Measurements from ENCODE around the gene UQCC5. TPM values are rescaled to one million over a fixed set of nuclear protein-coding genes. Genes with fewer than 3 reads are reported as not detected.

UQCC5 gene
- total RNA-seq, 1 experiment from 2014 or later: 38.6 TPM

GRCh38 chr3:52570076-52570475, 33.7 kb downstream of the UQCC5 start:
- Histone ChIP-seq H3K36me3 (ENCODE audit: control insufficient read depth, insufficient read depth, low read length) (no peaks in the 10 kb centered on the region), H3K4me3 (ENCODE audit: low read depth, low read length) (no peak overlapping the region), H3K27me3 (replicated peaks; ENCODE audit: control insufficient read depth, insufficient read depth, low read length) (no peaks in the 10 kb centered on the region), H3K4me1 (no peaks in the 10 kb centered on the region), H3K9me3 (no peaks in the 10 kb centered on the region)
- BruUV-seq (replicated peaks): no TSS peak
- Mint-ChIP-seq H3K27ac (ENCODE audit: unreplicated experiment) (no peak overlapping the region), H3K27me3 (ENCODE audit: insufficient read depth, unreplicated experiment) (no peaks in the 10 kb centered on the region), H3K4me3 (ENCODE audit: unreplicated experiment) (no peak overlapping the region), H3K9me3 (ENCODE audit: unreplicated experiment) (no peaks in the 10 kb centered on the region), H3K36me3 (ENCODE audit: insufficient read depth, unreplicated experiment) (peaks cover 45% of the 10 kb centered on the region), H3K4me1 (ENCODE audit: low read depth, unreplicated experiment) (no peaks in the 10 kb centered on the region)
- DNase-seq: no peak
- POLR2A ChIA-PET: interaction anchor here (0.6 kb wide), 1 partner anchor 34 kb away, joined by 4 read pairs; the partner anchor contains the start of gene UQCC5
- CTCF ChIA-PET: no interaction called here
- intact Hi-C loops (cut with micrococcal nuclease; ENCODE audit: unreplicated experiment): no loop called here
- no peak for TF ChIP-seq CTCF (IDR thresholded peaks at IDR 0.05; ENCODE audit: insufficient read depth in 1 of 2, low read depth in 1 of 2, low read length in 1 of 2, severe bottlenecking in 1 of 2, unreplicated experiment in 1 of 2)

- ChIA-PET POLR2A (no interaction called here), CTCF (no interaction called here)
- no peaks in the 10 kb centered on the region for H3K27me3 Mint-ChIP-seq (ENCODE audit: insufficient read depth, unreplicated experiment)
Observed at GRCh38 chr3:52572221-52572620, 35.8 kb downstream of the UQCC5 start.

GRCh38 chr3:52574056-52574965, 37.9 kb downstream of the UQCC5 start:
- DNase-seq: no peak
- H3K27me3 ChIP-seq (replicated peaks; ENCODE audit: control insufficient read depth, insufficient read depth, low read length): no peaks in the 10 kb centered on the region
- POLR2A ChIA-PET: no interaction called here
- CTCF ChIA-PET: no interaction called here
- Mint-ChIP-seq H3K36me3 (ENCODE audit: insufficient read depth, unreplicated experiment) (peaks cover 62% of the 10 kb centered on the region), H3K27ac (ENCODE audit: unreplicated experiment) (no peak overlapping the region), H3K4me1 (ENCODE audit: low read depth, unreplicated experiment) (no peaks in the 10 kb centered on the region), H3K27me3 (ENCODE audit: insufficient read depth, unreplicated experiment) (no peaks in the 10 kb centered on the region), H3K9me3 (ENCODE audit: unreplicated experiment) (no peaks in the 10 kb centered on the region), H3K4me3 (ENCODE audit: unreplicated experiment) (no peak overlapping the region)
- BruUV-seq (replicated peaks): no TSS peak
- intact Hi-C loops (cut with micrococcal nuclease; ENCODE audit: unreplicated experiment): no loop called here
- no peaks in the 10 kb centered on the region for H3K36me3 ChIP-seq (ENCODE audit: control insufficient read depth, insufficient read depth, low read length)
- no peak for TF ChIP-seq CTCF (IDR thresholded peaks at IDR 0.05; ENCODE audit: insufficient read depth in 1 of 2, low read depth in 1 of 2, low read length in 1 of 2, severe bottlenecking in 1 of 2, unreplicated experiment in 1 of 2)
- H3K4me1 ChIP-seq: no peaks in the 10 kb centered on the region
- H3K9me3 ChIP-seq: no peaks in the 10 kb centered on the region
- H3K4me3 ChIP-seq (ENCODE audit: low read depth, low read length): no peak overlapping the region

More at GRCh38 chr3:52572221-52572620, 35.8 kb downstream of the UQCC5 start:
- no peak for DNase-seq
- intact Hi-C loops (cut with micrococcal nuclease; ENCODE audit: unreplicated experiment): no loop called here
- BruUV-seq (replicated peaks): no TSS peak
- H3K4me3 ChIP-seq (ENCODE audit: low read depth, low read length): no peak overlapping the region
- Mint-ChIP-seq H3K36me3 (ENCODE audit: insufficient read depth, unreplicated experiment) (peaks cover 50% of the 10 kb centered on the region), H3K4me1 (ENCODE audit: low read depth, unreplicated experiment) (no peaks in the 10 kb centered on the region), H3K9me3 (ENCODE audit: unreplicated experiment) (no peaks in the 10 kb centered on the region), H3K4me3 (ENCODE audit: unreplicated experiment) (no peak overlapping the region), H3K27ac (ENCODE audit: unreplicated experiment) (no peak overlapping the region)
- no peaks in the 10 kb centered on the region for H3K27me3 ChIP-seq (replicated peaks; ENCODE audit: control insufficient read depth, insufficient read depth, low read length)
- no peak for TF ChIP-seq CTCF (IDR thresholded peaks at IDR 0.05; ENCODE audit: insufficient read depth in 1 of 2, low read depth in 1 of 2, low read length in 1 of 2, severe bottlenecking in 1 of 2, unreplicated experiment in 1 of 2)
- H3K4me1 ChIP-seq: no peaks in the 10 kb centered on the region
- H3K36me3 ChIP-seq (ENCODE audit: control insufficient read depth, insufficient read depth, low read length): no peaks in the 10 kb centered on the region
- H3K9me3 ChIP-seq: no peaks in the 10 kb centered on the region

Other genes starting within 250 kb of the UQCC5 start
- gene GLYCTK, start 248.8 kb upstream of the UQCC5 start, total RNA-seq (2022): 128 and 146 TPM in 2 replicates
- 2.9 and 4.1 TPM in 2 replicates for gene DNAH1, start 220.3 kb upstream of the UQCC5 start, total RNA-seq (2022)
- 78.9 and 83.4 TPM in 2 replicates for gene BAP1, start 126.6 kb upstream of the UQCC5 start, total RNA-seq (2022)
- 2.4 and 4.1 TPM in 2 replicates for gene PHF7, start 125.9 kb upstream of the UQCC5 start, total RNA-seq (2022)
- 0.28 and 0.32 TPM in 2 replicates for gene SEMA3G, start 91.5 kb upstream of the UQCC5 start, total RNA-seq (2022)
- 36.1 and 40.5 TPM in 2 replicates for gene TNNC1, start 82.6 kb upstream of the UQCC5 start, total RNA-seq (2022)
- gene NISCH, start 81.0 kb upstream of the UQCC5 start, total RNA-seq (2022): 61.1 and 62.2 TPM in 2 replicates
- 0.39 and 0.63 TPM in 2 replicates for gene STAB1, start 41.3 kb upstream of the UQCC5 start, total RNA-seq (2022)
- 212 and 214 TPM in 2 replicates for gene NT5DC2, start 2.7 kb upstream of the UQCC5 start, total RNA-seq (2022)
- 50.6 and 50.7 TPM in 2 replicates for gene PBRM1, start 149.3 kb downstream of the UQCC5 start, total RNA-seq (2022)
- 125 and 134 TPM in 2 replicates for gene GNL3, start 149.4 kb downstream of the UQCC5 start, total RNA-seq (2022)
- gene GLT8D1, start 169.2 kb downstream of the UQCC5 start, total RNA-seq (2022): 30.5 and 31.4 TPM in 2 replicates
- 141 and 153 TPM in 2 replicates for gene SPCS1, start 169.5 kb downstream of the UQCC5 start, total RNA-seq (2022)
- 39.2 and 40.5 TPM in 2 replicates for gene NEK4, start 234.3 kb downstream of the UQCC5 start, total RNA-seq (2022)
- gene ITIH1, start 241.0 kb downstream of the UQCC5 start, total RNA-seq (2022): 0.49 TPM in 1 of 2 replicates, not detected in the other